Adrenal gland (tissue), 12 donors: ENCODE measurements around the gene TAF5L. TPM values are rescaled to one million over a fixed set of nuclear protein-coding genes. Genes with fewer than 3 reads are reported as not detected.
"Not testable (repeated sequence)": the region's sequence is repeated elsewhere in the genome, so short reads cannot be mapped to it uniquely, and the experiment has no call there.

Source experiments
- DNase-seq, 7 donors: peaks; one replicate each; pipeline ENCODE4 v3.0.0-alpha.2; 2019 to 2020
- H3K27ac ChIP-seq, 5 donors: fragments of 200-600 bp; sonication (generic) in 4 of 5; 1 replicate in 3 of 5; 2 replicates in 2 of 5; pipeline versions ENCODE4 v1.5.1 to v1.8.0; 2016 to 2020; ENCODE audit warnings: mild to moderate bottlenecking in 1 of 5
- H3K27me3 ChIP-seq: fragments of 200-600 bp; 2 replicates; pipeline ENCODE4 v1.8.0; 2021
- H3K36me3 ChIP-seq, 2 donors: fragments of 200-600 bp; replicated peaks in 1 of 2; 1 replicate in 1 of 2; 2 replicates in 1 of 2; pipeline versions ENCODE4 v1.5.1 to v1.8.0; 2018 to 2022
- H3K4me1 ChIP-seq, 2 donors: fragments of 200-600 bp; replicated peaks in 1 of 2; 1 replicate in 1 of 2; 2 replicates in 1 of 2; pipeline versions ENCODE4 v1.5.1 to v1.8.0; 2018 to 2021
- H3K4me3 ChIP-seq, 4 donors: fragments of 200-600 bp; sonication (generic) in 3 of 4; one replicate each; pipeline ENCODE4 v1.5.1; 2016 to 2018
- H3K9me3 ChIP-seq, 3 donors: fragments of 200-600 bp; sonication (generic) in 1 of 3; replicated peaks in 1 of 3; 1 replicate in 2 of 3; 2 replicates in 1 of 3; pipeline versions ENCODE4 v1.5.1 to v1.8.0; 2016 to 2021
- CTCF ChIP-seq, 6 experiments: fragments of 450-650 bp in 4 of 6; fragments of 200-600 bp in 2 of 6; sonication (generic) in 1 of 6; IDR thresholded peaks; 1 replicate in 5 of 6; 2 replicates in 1 of 6; pipeline versions ENCODE4 v1.5.1 to v1.8.0; 2016 to 2021; ENCODE audit warnings: antibody characterized with exemption in 6 of 6, mild to moderate bottlenecking in 2 of 6, moderate library complexity in 1 of 6
- POLR2A ChIP-seq, 2 donors: fragments of 450-650 bp; IDR thresholded peaks; one replicate each; pipeline ENCODE4 v1.6.1; 2017; ENCODE audit warnings: antibody characterized with exemption in 2 of 2, mild to moderate bottlenecking in 2 of 2, moderate library complexity in 1 of 2
- WGBS, 4 donors: extraction: QIAGEN DNeasy Blood & Tissue Kit in 2 of 4; methylation state at CpG; one replicate each; pipeline versions ENCODE4 v1.1.5 to v1.1.7; 2013 to 2017; 5-methylcytosine and 5-hydroxymethylcytosine counted together
- intact Hi-C, 2 donors: fragments of 100-400 bp; cut with DNase I; formaldehyde crosslinking; loops; one replicate each; pipeline versions ENCODE4 v1.14.1 to v1.15.0; 2022 to 2023
- polyA plus RNA-seq, 3 donors: library from polyadenylated mRNA; stranded (reverse); fragments of 200-250 nt in 2 of 3; fragments of 350-450 nt in 1 of 3; fragmentation: Illumina TruSeq in 1 of 3; extraction: RNeasy Lipid Tissue Mini Kit (QIAGEN cat#74804) in 1 of 3; gene quantifications; one replicate each; pipeline ENCODE4 v1.2.3, GENCODE V29; 2013 to 2014
- total RNA-seq, 9 donors: library from RNA; depleted of rRNA in 4 of 9; stranded (reverse); fragments of >200 nt in 4 of 9; fragments of 120-200 nt in 1 of 9; fragmentation: NEBNext Ultra II Directional in 1 of 9; extraction: Animal tissue kit (Norgen Biotek cat#: 25700) in 1 of 9; gene quantifications; one replicate each; pipeline versions ENCODE4 v1.1.0 to v1.2.4, GENCODE V29; 2013 to 2023
- donor health status: healthy with polysubstance abuse.
- donor health status: Bipolar disorder and iron deficiency.
- donor health status: DM: yes; HTN: yes; CAD: no.
- donor health status: DM: no; HTN: no; CAD: no.
- donor health status: DM: no; HTN: no; CAD: no.
- donor health status: DM: yes; HTN: yes; CAD: no.

Gene TAF5L
- total and polyA plus RNA-seq, 12 donors, result 5.4 to 16.0 (median 9.9) TPM

GRCh38 chr1:229563701-229564100, 62.2 kb downstream of the TAF5L start:
- intact Hi-C loops, result loop anchor here in 1 of 2 donors (10.0 kb wide), 1 partner anchor 61 kb away; the partner anchor contains the start of genes TAF5L and URB2
- Histone ChIP-seq H3K4me1 (peaks cover 0 to 5% of the 10 kb centered on the region in 2 donors), H3K4me3 (no peak overlapping the region), H3K27ac (no peak overlapping the region), H3K27me3 (no peaks in the 10 kb centered on the region), H3K9me3 (no peaks in the 10 kb centered on the region), H3K36me3 (no peaks in the 10 kb centered on the region)
- whole genome bisulfite sequencing, 4 donors, result 50 to 59% (median 54%) methylated on average over 5 of the region's 5 CpGs
- no peak for TF ChIP-seq CTCF (IDR thresholded peaks at IDR 0.05)
- no peak for TF ChIP-seq POLR2A (IDR thresholded peaks at IDR 0.05)
- DNase-seq, result peak in 2 of 7 donors; percentile 25 to 53

- 54 to 68% (median 60%) methylated on average over 7 of the region's 7 CpGs for WGBS, 4 donors
- no peak for TF ChIP-seq POLR2A (IDR thresholded peaks at IDR 0.05)
- TF ChIP-seq CTCF (IDR thresholded peaks at IDR 0.05), result no peak
- no peak overlapping the region for H3K27ac ChIP-seq
- peaks cover 0 to 5% of the 10 kb centered on the region in 2 donors for H3K4me1 ChIP-seq
- H3K9me3 ChIP-seq, result no peaks in the 10 kb centered on the region
- DNase-seq, result peak in 1 of 7 donors; percentile 31
- no peak overlapping the region for H3K4me3 ChIP-seq
- H3K27me3 ChIP-seq, result no peaks in the 10 kb centered on the region
- intact Hi-C loops, result loop anchor here in 1 of 2 donors (10.0 kb wide), 1 partner anchor 62 kb away; the partner anchor contains the start of genes TAF5L and URB2
- H3K36me3 ChIP-seq, result no peaks in the 10 kb centered on the region
These were observed 62.7 kb downstream of the TAF5L start for GRCh38 chr1:229563241-229563640.

- TF ChIP-seq CTCF (IDR thresholded peaks at IDR 0.05), result no peak
- no peak for TF ChIP-seq POLR2A (IDR thresholded peaks at IDR 0.05)
- no peaks in the 10 kb centered on the region for H3K9me3 ChIP-seq
- H3K36me3 ChIP-seq, result no peaks in the 10 kb centered on the region
- H3K27me3 ChIP-seq, result no peaks in the 10 kb centered on the region
- WGBS, 4 donors, result 71 to 89% (median 80%) methylated on average over 3 of the region's 3 CpGs
- peak in 1 of 7 donors; percentile 14 for DNase-seq
- intact Hi-C loops, result loop anchor here in 1 of 2 donors (10.0 kb wide), 1 partner anchor 62 kb away; the partner anchor contains the start of genes TAF5L and URB2
- no peak overlapping the region for H3K4me3 ChIP-seq
- H3K4me1 ChIP-seq, result peaks cover 0 to 6% of the 10 kb centered on the region in 2 donors
- no peak overlapping the region for H3K27ac ChIP-seq
These were observed 63.2 kb downstream of the TAF5L start for GRCh38 chr1:229562686-229563085.

- Histone ChIP-seq H3K27me3 (no peaks in the 10 kb centered on the region), H3K27ac (no peak overlapping the region), H3K36me3 (no peaks in the 10 kb centered on the region), H3K9me3 (no peaks in the 10 kb centered on the region), H3K4me3 (no peak overlapping the region), H3K4me1 (peaks cover 0 to 19% of the 10 kb centered on the region in 2 donors)
- TF ChIP-seq POLR2A (IDR thresholded peaks at IDR 0.05) (no peak), CTCF (IDR thresholded peaks at IDR 0.05) (no peak)
- intact Hi-C loops, result loop anchor here in 1 of 2 donors (10.0 kb wide), 1 partner anchor 64 kb away; the partner anchor contains the start of genes TAF5L and URB2
- no peak for DNase-seq
- 60 to 85% (median 81%) methylated on average over 5 of the region's 5 CpGs for WGBS, 4 donors
These were observed 64.8 kb downstream of the TAF5L start for GRCh38 chr1:229561141-229561540.

DNA sequence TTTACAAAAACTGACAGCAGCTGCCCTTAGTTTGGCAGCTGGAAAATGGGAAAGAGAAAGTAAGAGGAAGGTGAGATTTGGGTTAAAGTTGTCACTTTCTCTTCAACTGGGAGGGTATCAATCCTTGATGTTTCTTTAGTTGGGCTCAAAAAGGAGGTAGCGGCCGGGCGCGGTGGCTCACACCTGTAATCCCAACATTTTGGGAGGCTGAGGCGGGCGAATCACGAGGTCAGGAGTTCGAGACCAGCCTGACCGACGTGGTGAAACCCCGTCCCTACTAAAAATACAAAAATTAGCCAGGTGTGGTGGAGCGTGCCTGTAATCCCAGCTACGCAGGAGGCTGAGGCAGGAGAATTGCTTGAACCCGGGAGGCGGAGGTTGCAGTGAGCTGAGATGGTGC, 65.8 kb downstream of the TAF5L start:
- not testable (repeated sequence) for H3K36me3 ChIP-seq, H3K27me3 ChIP-seq, H3K4me3 ChIP-seq, H3K9me3 ChIP-seq, H3K27ac ChIP-seq
- 92 to 94% (median 93%) methylated on average over 15 of the region's 15 CpGs for WGBS, 4 donors
- peak in 1 of 7 donors; percentile 50 for DNase-seq
- H3K4me1 ChIP-seq, result peaks cover 0 to 19% of the 10 kb centered on the region in 2 donors
- intact Hi-C loops, result loop anchor here in 1 of 2 donors (10.0 kb wide), 1 partner anchor 65 kb away; the partner anchor contains the start of genes TAF5L and URB2

GRCh38 chr1:229559336-229559801, 66.6 kb downstream of the TAF5L start:
- not testable (repeated sequence) for H3K36me3 ChIP-seq, H3K27me3 ChIP-seq, H3K9me3 ChIP-seq
- intact Hi-C loops, result loop anchor here in 1 of 2 donors (5.0 kb wide), 1 partner anchor 68 kb away; the partner anchor contains the start of genes TAF5L and URB2
- Histone ChIP-seq H3K27ac (peak overlapping the region in 3 of 5 donors; percentile 74 to 95 (median 87)), H3K4me3 (peak overlapping the region in 2 of 4 donors; percentile 90 to 92), H3K4me1 (peaks cover 0 to 19% of the 10 kb centered on the region in 2 donors)
- WGBS, 4 donors, result 42 to 50% (median 47%) methylated on average over 18 to 20 of the region's 20 CpGs
- peak in 4 of 7 donors; percentile 16 to 53 (median 22) for DNase-seq
